ENCODE data around the gene SCAPER.

Gene SCAPER

DNA sequence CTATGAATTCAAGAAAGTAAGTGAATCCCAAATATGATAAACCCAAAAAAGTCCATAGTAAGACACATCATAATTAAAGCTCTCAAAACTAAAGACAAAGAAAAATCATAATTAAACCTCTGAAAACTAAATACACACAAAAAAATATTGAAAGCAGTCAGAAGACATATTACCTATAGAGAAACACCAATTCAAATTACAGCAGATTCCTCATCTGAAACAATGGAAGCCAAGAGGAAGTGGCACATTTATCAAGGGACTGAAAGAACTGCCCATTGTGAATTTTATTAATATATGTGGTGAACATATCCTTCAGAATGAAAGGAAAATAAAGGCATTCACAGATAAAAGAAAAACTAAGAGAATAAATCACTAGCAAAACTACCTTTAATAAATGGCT, 128.2 kb downstream of the SCAPER start:
- no peak overlapping the region for H2AK5ac ChIP-seq (ENCODE audit: low read length)
- H2BK5ac ChIP-seq (ENCODE audit: low read length) = no peak overlapping the region
- no peak overlapping the region for H3K4ac ChIP-seq (ENCODE audit: low read depth, low read length)
- no peaks in the 10 kb centered on the region for H3K79me2 ChIP-seq (ENCODE audit: control insufficient read depth, insufficient read depth, low read length)
- no peaks in the 10 kb centered on the region for H3K36me3 ChIP-seq (ENCODE audit: control insufficient read depth, insufficient read depth, low read length)
- DNase-seq = no peak
- H3K18ac ChIP-seq (ENCODE audit: low read length) = no peak overlapping the region
- no peak overlapping the region for H3K4me2 ChIP-seq (ENCODE audit: low read length)
- H2BK120ac ChIP-seq (ENCODE audit: low read depth, low read length) = no peak overlapping the region
- no peaks in the 10 kb centered on the region for H3K79me1 ChIP-seq (ENCODE audit: low read length)
- no peak overlapping the region for H4K8ac ChIP-seq (ENCODE audit: low read depth, low read length)
- no peak overlapping the region for H3K56ac ChIP-seq (ENCODE audit: low read length)
- H4K5ac ChIP-seq (ENCODE audit: low read length) = no peak overlapping the region
- H3K4me1 ChIP-seq (ENCODE audit: control insufficient read depth, low read depth, low read length) = no peaks in the 10 kb centered on the region
- no peaks in the 10 kb centered on the region for H3K27me3 ChIP-seq (ENCODE audit: insufficient read depth, low read length, poor library complexity)
- H3K23ac ChIP-seq (ENCODE audit: low read length) = no peak overlapping the region
- no peak overlapping the region for H3K4me3 ChIP-seq (ENCODE audit: low read length)
- no peak overlapping the region for H2BK15ac ChIP-seq (replicated peaks; ENCODE audit: low read depth)
- H3K9ac ChIP-seq (ENCODE audit: low read length) = no peak overlapping the region
- no peak overlapping the region for H3K27ac ChIP-seq (ENCODE audit: low read depth, low read length)

DNA sequence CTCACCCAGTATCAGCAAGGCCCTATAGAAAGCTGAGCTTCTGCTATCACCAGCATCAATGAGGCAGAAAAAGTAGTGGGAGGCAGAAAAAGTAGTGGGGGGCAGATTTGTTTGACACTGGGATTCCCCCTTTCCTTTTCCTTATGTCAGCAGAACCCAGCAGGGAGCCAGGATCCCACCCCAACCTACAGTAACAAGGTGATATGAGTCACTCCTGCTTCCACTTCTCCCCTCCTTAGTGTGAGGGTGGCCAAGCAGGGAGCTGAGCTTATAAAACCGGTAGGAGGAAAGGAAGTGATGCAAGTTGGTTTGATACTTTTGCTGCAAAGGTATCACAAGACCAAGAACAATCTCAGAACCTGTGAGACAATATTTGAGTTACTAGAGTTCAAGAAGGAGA, 128.7 kb downstream of the SCAPER start:
- H2BK15ac ChIP-seq (replicated peaks; ENCODE audit: low read depth) = no peak overlapping the region
- no peak for DNase-seq
- no peaks in the 10 kb centered on the region for H3K36me3 ChIP-seq (ENCODE audit: control insufficient read depth, insufficient read depth, low read length)
- H3K4me2 ChIP-seq (ENCODE audit: low read length) = no peak overlapping the region
- H3K4me3 ChIP-seq (ENCODE audit: low read length) = no peak overlapping the region
- WGBS (ENCODE audit: extremely low coverage, insufficient coverage, low lambda C conversion rate) = no CpG with 5 or more reads among the region's 1 CpG
- no peaks in the 10 kb centered on the region for H3K4me1 ChIP-seq (ENCODE audit: control insufficient read depth, low read depth, low read length)
- H2BK120ac ChIP-seq (ENCODE audit: low read depth, low read length) = no peak overlapping the region
- no peak overlapping the region for H3K18ac ChIP-seq (ENCODE audit: low read length)
- no peak overlapping the region for H3K23ac ChIP-seq (ENCODE audit: low read length)
- no peak overlapping the region for H3K27ac ChIP-seq (ENCODE audit: low read depth, low read length)
- H3K4ac ChIP-seq (ENCODE audit: low read depth, low read length) = no peak overlapping the region
- H2AK5ac ChIP-seq (ENCODE audit: low read length) = no peak overlapping the region
- no peak overlapping the region for H4K8ac ChIP-seq (ENCODE audit: low read depth, low read length)
- H3K79me1 ChIP-seq (ENCODE audit: low read length) = no peaks in the 10 kb centered on the region
- H2BK5ac ChIP-seq (ENCODE audit: low read length) = no peak overlapping the region
- H4K5ac ChIP-seq (ENCODE audit: low read length) = no peak overlapping the region
- H3K9ac ChIP-seq (ENCODE audit: low read length) = no peak overlapping the region
- no peak overlapping the region for H3K56ac ChIP-seq (ENCODE audit: low read length)
- H3K27me3 ChIP-seq (ENCODE audit: insufficient read depth, low read length, poor library complexity) = no peaks in the 10 kb centered on the region
- no peaks in the 10 kb centered on the region for H3K79me2 ChIP-seq (ENCODE audit: control insufficient read depth, insufficient read depth, low read length)

DNA sequence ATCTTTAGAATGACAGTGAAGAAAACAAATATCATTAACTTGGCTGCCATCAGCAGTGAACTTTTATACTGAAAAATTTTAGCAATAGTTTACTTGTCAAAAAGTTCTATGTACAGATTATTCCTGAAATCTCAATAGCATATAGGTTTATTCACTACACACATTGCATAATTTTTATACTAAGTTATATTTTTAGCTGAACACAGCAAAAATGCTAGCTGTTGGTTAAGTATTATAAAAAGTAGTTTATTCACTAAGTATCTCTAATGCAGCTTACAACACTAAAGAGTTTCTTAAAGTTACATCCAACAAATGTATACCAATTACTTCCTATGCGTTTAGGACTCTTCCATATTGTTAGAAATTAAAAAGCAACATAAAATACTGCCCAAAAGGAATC, 131.9 kb downstream of the SCAPER start:
- no CpG with 5 or more reads among the region's 1 CpG for WGBS (ENCODE audit: extremely low coverage, insufficient coverage, low lambda C conversion rate)
- no peak overlapping the region for H4K8ac ChIP-seq (ENCODE audit: low read depth, low read length)

GRCh38 chr15:76772776-76773175, 132.4 kb downstream of the SCAPER start:
- Histone ChIP-seq H3K9ac (ENCODE audit: low read length) (no peak overlapping the region), H3K79me1 (ENCODE audit: low read length) (no peaks in the 10 kb centered on the region), H3K36me3 (ENCODE audit: control insufficient read depth, insufficient read depth, low read length) (no peaks in the 10 kb centered on the region)

More for the DNA sequence above, 131.9 kb downstream of the SCAPER start:
- Histone ChIP-seq H4K5ac (ENCODE audit: low read length) (no peak overlapping the region), H3K9ac (ENCODE audit: low read length) (no peak overlapping the region), H3K56ac (ENCODE audit: low read length) (no peak overlapping the region), H3K79me1 (ENCODE audit: low read length) (no peaks in the 10 kb centered on the region), H3K27ac (ENCODE audit: low read depth, low read length) (no peak overlapping the region), H3K79me2 (ENCODE audit: control insufficient read depth, insufficient read depth, low read length) (no peaks in the 10 kb centered on the region), H2AK5ac (ENCODE audit: low read length) (no peak overlapping the region), H2BK120ac (ENCODE audit: low read depth, low read length) (no peak overlapping the region), H3K4me1 (ENCODE audit: control insufficient read depth, low read depth, low read length) (no peaks in the 10 kb centered on the region), H3K4me3 (ENCODE audit: low read length) (no peak overlapping the region), H3K4ac (ENCODE audit: low read depth, low read length) (no peak overlapping the region), H3K4me2 (ENCODE audit: low read length) (no peak overlapping the region), H3K36me3 (ENCODE audit: control insufficient read depth, insufficient read depth, low read length) (no peaks in the 10 kb centered on the region), H3K23ac (ENCODE audit: low read length) (no peak overlapping the region), H2BK15ac (replicated peaks; ENCODE audit: low read depth) (no peak overlapping the region), H3K18ac (ENCODE audit: low read length) (no peak overlapping the region), H2BK5ac (ENCODE audit: low read length) (no peak overlapping the region), H3K27me3 (ENCODE audit: insufficient read depth, low read length, poor library complexity) (no peaks in the 10 kb centered on the region)
- DNase-seq = no peak

DNA sequence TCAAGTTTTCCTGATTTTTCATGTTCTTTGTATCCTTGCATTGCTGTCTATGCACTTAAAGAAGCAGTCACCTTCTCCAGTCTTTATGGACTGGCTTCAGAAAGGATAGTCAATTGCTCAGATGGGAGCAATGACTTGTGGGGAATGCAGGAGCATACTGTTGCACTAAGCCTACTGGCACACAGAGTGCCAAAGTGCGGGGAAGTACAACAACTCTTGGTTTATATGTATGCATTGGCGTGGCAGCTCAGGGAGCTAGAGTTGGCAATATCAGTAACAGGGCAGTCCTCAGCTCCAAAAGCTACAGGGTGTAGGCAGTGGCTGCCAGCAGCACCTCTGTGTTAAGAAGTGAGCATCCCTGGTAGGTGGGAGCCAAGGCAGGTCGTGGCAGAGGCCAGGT, 141.1 kb downstream of the SCAPER start:
- H3K27ac ChIP-seq (ENCODE audit: low read depth, low read length) = no peak overlapping the region
- H3K4ac ChIP-seq (ENCODE audit: low read depth, low read length) = no peak overlapping the region
- H3K79me1 ChIP-seq (ENCODE audit: low read length) = no peaks in the 10 kb centered on the region
- DNase-seq = no peak
- H2BK120ac ChIP-seq (ENCODE audit: low read depth, low read length) = no peak overlapping the region
- H3K56ac ChIP-seq (ENCODE audit: low read length) = no peak overlapping the region
- no CpG with 5 or more reads among the region's 3 CpGs for WGBS (ENCODE audit: extremely low coverage, insufficient coverage, low lambda C conversion rate)
- no peaks in the 10 kb centered on the region for H3K27me3 ChIP-seq (ENCODE audit: insufficient read depth, low read length, poor library complexity)
- no peak overlapping the region for H3K18ac ChIP-seq (ENCODE audit: low read length)
- H2BK15ac ChIP-seq (replicated peaks; ENCODE audit: low read depth) = no peak overlapping the region
- H3K23ac ChIP-seq (ENCODE audit: low read length) = no peak overlapping the region
- H4K5ac ChIP-seq (ENCODE audit: low read length) = no peak overlapping the region
- H2BK5ac ChIP-seq (ENCODE audit: low read length) = no peak overlapping the region
- no peaks in the 10 kb centered on the region for H3K4me1 ChIP-seq (ENCODE audit: control insufficient read depth, low read depth, low read length)
- no peak overlapping the region for H4K8ac ChIP-seq (ENCODE audit: low read depth, low read length)
- H3K9ac ChIP-seq (ENCODE audit: low read length) = no peak overlapping the region
- H3K4me3 ChIP-seq (ENCODE audit: low read length) = no peak overlapping the region
- H3K36me3 ChIP-seq (ENCODE audit: control insufficient read depth, insufficient read depth, low read length) = no peaks in the 10 kb centered on the region
- H3K4me2 ChIP-seq (ENCODE audit: low read length) = no peak overlapping the region
- H3K79me2 ChIP-seq (ENCODE audit: control insufficient read depth, insufficient read depth, low read length) = no peaks in the 10 kb centered on the region
- no peak overlapping the region for H2AK5ac ChIP-seq (ENCODE audit: low read length)

More at GRCh38 chr15:76772776-76773175, 132.4 kb downstream of the SCAPER start:
- Histone ChIP-seq H3K4me2 (ENCODE audit: low read length) (no peak overlapping the region), H3K27ac (ENCODE audit: low read depth, low read length) (no peak overlapping the region), H3K23ac (ENCODE audit: low read length) (no peak overlapping the region), H2BK15ac (replicated peaks; ENCODE audit: low read depth) (no peak overlapping the region), H3K56ac (ENCODE audit: low read length) (no peak overlapping the region), H3K79me2 (ENCODE audit: control insufficient read depth, insufficient read depth, low read length) (no peaks in the 10 kb centered on the region), H2AK5ac (ENCODE audit: low read length) (no peak overlapping the region), H3K4me3 (ENCODE audit: low read length) (no peak overlapping the region), H4K5ac (ENCODE audit: low read length) (no peak overlapping the region), H2BK120ac (ENCODE audit: low read depth, low read length) (no peak overlapping the region), H3K4me1 (ENCODE audit: control insufficient read depth, low read depth, low read length) (no peaks in the 10 kb centered on the region), H3K18ac (ENCODE audit: low read length) (no peak overlapping the region), H3K27me3 (ENCODE audit: insufficient read depth, low read length, poor library complexity) (no peaks in the 10 kb centered on the region), H2BK5ac (ENCODE audit: low read length) (no peak overlapping the region), H4K8ac (ENCODE audit: low read depth, low read length) (no peak overlapping the region), H3K4ac (ENCODE audit: low read depth, low read length) (no peak overlapping the region)
- no CpG with 5 or more reads among the region's 1 CpG for WGBS (ENCODE audit: extremely low coverage, insufficient coverage, low lambda C conversion rate)
- no peak for DNase-seq

DNA sequence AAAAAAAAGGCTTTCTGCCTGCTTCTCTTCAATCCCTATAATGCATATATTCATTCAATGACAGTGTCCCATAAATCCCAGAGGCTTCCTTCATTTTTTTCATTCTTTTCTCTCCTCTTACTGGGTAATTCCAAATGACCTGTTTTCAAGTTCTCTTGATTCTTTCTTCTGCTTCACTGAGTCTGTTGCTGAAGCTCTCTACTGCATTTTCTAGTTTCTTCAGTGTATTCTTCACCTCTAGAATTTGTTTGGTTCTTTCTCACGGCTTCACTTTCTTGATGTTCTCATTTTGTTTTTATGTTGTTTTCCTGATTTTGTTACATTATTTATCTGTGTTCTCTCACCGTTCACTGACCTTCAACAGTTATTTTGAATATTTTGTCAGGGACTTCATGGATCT, 141.6 kb downstream of the SCAPER start:
- Histone ChIP-seq H3K23ac (ENCODE audit: low read length) (no peak overlapping the region), H3K18ac (ENCODE audit: low read length) (no peak overlapping the region), H3K27ac (ENCODE audit: low read depth, low read length) (no peak overlapping the region), H3K36me3 (ENCODE audit: control insufficient read depth, insufficient read depth, low read length) (no peaks in the 10 kb centered on the region), H3K4me3 (ENCODE audit: low read length) (no peak overlapping the region), H2AK5ac (ENCODE audit: low read length) (no peak overlapping the region), H3K79me1 (ENCODE audit: low read length) (no peaks in the 10 kb centered on the region), H3K4ac (ENCODE audit: low read depth, low read length) (no peak overlapping the region), H2BK5ac (ENCODE audit: low read length) (no peak overlapping the region), H2BK120ac (ENCODE audit: low read depth, low read length) (no peak overlapping the region), H3K79me2 (ENCODE audit: control insufficient read depth, insufficient read depth, low read length) (no peaks in the 10 kb centered on the region), H3K27me3 (ENCODE audit: insufficient read depth, low read length, poor library complexity) (no peaks in the 10 kb centered on the region), H3K4me2 (ENCODE audit: low read length) (no peak overlapping the region), H4K5ac (ENCODE audit: low read length) (no peak overlapping the region), H3K4me1 (ENCODE audit: control insufficient read depth, low read depth, low read length) (no peaks in the 10 kb centered on the region), H2BK15ac (replicated peaks; ENCODE audit: low read depth) (no peak overlapping the region), H3K56ac (ENCODE audit: low read length) (no peak overlapping the region), H3K9ac (ENCODE audit: low read length) (no peak overlapping the region), H4K8ac (ENCODE audit: low read depth, low read length) (no peak overlapping the region)
- DNase-seq = no peak
- no CpG with 5 or more reads among the region's 2 CpGs for WGBS (ENCODE audit: extremely low coverage, insufficient coverage, low lambda C conversion rate)

All from mesendoderm (in vitro differentiated cells).